Measurements from ENCODE around the gene ABCF1. TPM values are rescaled to one million over a fixed set of nuclear protein-coding genes. Genes with fewer than 3 reads are reported as not detected.

The ABCF1 gene
- total RNA-seq, 2 experiments from 2014 or later = 64.3 to 65.2 TPM

DNA sequence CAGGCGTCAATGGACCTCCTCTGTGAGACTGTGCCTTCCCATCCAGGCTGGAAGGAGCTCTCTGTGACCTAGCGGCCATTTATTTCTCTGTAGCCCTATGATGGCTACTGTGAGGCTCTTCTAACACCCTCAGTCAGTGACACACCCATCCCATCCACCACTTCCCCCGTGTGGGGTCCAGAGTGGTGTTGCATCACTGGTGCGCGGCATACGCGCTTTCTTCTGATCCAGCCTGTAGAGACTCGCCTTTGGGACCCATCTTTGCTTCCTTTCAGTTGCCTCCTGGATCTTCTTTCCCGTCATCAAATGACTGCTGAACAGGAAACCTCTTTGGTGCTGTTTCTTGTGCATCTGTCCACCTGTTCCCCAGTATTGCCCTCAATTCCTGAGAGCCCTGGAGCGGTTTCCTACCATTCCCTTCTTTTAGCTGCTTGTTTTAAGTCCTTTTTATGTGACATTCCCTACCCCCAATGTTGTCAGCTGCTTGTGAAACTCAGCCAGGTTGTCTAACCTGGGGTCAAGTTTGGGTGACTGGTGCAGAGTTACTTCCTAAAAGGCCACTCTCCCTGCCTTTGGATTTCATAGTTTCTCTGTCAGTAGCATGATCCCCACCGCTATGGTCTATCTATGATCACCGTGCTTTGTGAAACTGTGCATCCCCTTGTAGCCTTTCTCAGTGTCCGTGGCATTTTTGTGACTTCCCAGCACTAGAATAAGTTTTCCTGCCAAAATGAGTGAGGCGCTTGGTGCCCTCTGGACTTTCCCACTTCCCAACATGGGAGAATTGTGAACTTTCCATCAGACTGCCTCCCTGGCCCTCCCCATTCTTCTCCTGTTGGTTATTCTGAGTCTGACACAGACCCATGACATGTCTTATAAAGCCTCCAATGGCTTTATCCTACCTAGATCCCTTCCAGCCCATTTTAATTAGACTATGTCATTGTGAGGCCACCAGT, 8.5 kb upstream of the ABCF1 start:
- H3K27ac Mint-ChIP-seq = no peak overlapping the region
- peaks cover 27% of the 10 kb centered on the region for H3K4me1 Mint-ChIP-seq
- no peaks in the 10 kb centered on the region for H3K27me3 Mint-ChIP-seq
- no peaks in the 10 kb centered on the region for H3K9me3 Mint-ChIP-seq
- ChIA-PET POLR2A (interaction anchor here (1.1 kb wide), 1 partner anchor 8 kb away, joined by 3 read pairs; the partner anchor contains the start of gene ABCF1), CTCF (interaction anchor here (0.6 to 1.3 kb wide), 2 partner anchors 36 to 1633 kb away, joined by 3 read pairs; no protein-coding TSS in a partner anchor)
- H3K36me3 Mint-ChIP-seq (ENCODE audit: low read depth) = peaks cover 32% of the 10 kb centered on the region
- no peak overlapping the region for H3K4me3 Mint-ChIP-seq
- DNase-seq = no peak

DNA sequence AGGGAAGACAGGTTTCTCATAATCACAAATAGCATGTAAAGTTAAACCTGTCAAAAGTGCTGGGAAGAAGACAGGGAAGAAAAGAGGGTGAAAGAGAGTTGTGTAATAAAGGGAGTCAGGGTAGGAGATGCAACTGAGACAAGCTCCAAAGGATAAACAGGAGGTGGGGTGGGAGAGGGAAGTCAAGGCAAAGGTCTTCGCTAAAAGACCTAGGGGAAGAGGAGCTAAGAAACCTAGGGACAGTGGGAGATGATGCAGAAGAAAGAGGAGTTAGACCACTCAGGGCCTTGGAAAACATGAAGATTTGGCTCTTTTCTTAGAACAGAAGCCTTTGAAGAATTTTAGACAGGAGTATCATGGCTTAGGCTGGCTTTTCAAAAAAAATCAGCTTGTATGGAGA, 7.1 kb upstream of the ABCF1 start:
- DNase-seq = no peak
- no peak overlapping the region for H3K27ac Mint-ChIP-seq
- CTCF ChIA-PET = interaction anchor here (0.8 to 1.3 kb wide), 2 partner anchors 19 to 34 kb away, joined by 3 to 4 read pairs; no protein-coding TSS in a partner anchor
- H3K4me1 Mint-ChIP-seq = peaks cover 22% of the 10 kb centered on the region
- no peak overlapping the region for H3K4me3 Mint-ChIP-seq
- H3K27me3 Mint-ChIP-seq = no peaks in the 10 kb centered on the region
- H3K9me3 Mint-ChIP-seq = no peaks in the 10 kb centered on the region
- POLR2A ChIA-PET = interaction anchor here (1.1 to 1.3 kb wide), 2 partner anchors 43 to 55 kb away, joined by 3 read pairs; no protein-coding TSS in a partner anchor
- peaks cover 32% of the 10 kb centered on the region for H3K36me3 Mint-ChIP-seq (ENCODE audit: low read depth)

DNA sequence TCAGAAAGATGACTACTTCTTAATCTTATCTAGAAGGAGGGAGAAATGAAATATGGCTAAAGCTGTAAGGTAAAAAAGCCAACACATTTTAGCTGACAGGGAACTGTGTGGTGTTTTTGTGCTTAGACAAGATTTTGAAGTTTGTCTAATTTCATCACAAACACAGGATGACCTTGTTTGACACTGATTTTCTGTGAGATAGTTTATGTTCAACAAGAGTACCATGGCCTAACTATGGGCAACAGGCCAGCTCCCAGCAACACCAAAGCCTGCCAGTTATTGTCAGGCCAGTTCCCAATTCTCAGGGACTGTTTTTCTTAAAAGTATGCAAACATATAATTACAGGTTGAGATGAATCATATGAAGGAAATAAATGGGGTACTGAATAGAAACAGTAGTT, 5.5 kb upstream of the ABCF1 start:
- Mint-ChIP-seq H3K4me3 (no peak overlapping the region), H3K9me3 (no peaks in the 10 kb centered on the region), H3K27me3 (no peaks in the 10 kb centered on the region), H3K36me3 (ENCODE audit: low read depth) (peaks cover 23% of the 10 kb centered on the region), H3K4me1 (peaks cover 28% of the 10 kb centered on the region), H3K27ac (no peak overlapping the region)
- no peak for DNase-seq
- ChIA-PET POLR2A (interaction anchor here (0.5 to 2.5 kb wide), 5 partner anchors 9 to 52 kb away, joined by 3 to 17 read pairs (median 3); partner anchors contain the start of genes GNL1, MRPS18B, PPP1R10 and PRR3), CTCF (interaction anchor here (1.2 to 3.4 kb wide), 2 partner anchors 23 to 34 kb away, joined by 4 to 15 read pairs; no protein-coding TSS in a partner anchor)

DNA sequence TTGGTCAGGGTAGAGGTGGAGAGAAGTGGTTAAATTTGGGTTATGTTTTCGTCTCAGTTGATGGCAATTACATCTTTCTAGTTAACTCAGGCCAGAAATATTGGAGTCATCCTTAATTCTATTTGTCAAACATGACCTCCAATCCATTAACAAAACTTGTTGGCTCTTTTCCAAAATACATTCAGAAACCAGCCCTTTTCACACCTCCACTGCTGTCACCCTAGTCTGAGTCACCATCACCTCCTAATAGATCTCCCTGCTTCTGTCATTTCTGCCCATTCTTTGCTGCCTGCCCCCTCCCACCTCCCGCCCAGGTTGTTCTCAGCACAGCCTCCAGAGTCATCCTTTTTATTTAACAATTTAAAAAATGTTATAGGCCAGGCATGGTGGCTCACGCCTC, 3.0 kb upstream of the ABCF1 start:
- H3K27me3 Mint-ChIP-seq = no peaks in the 10 kb centered on the region
- H3K27ac Mint-ChIP-seq = no peak overlapping the region
- H3K4me1 Mint-ChIP-seq = peaks cover 50% of the 10 kb centered on the region
- peaks cover 16% of the 10 kb centered on the region for H3K36me3 Mint-ChIP-seq (ENCODE audit: low read depth)
- ChIA-PET CTCF (no interaction called here), POLR2A (no interaction called here)
- H3K4me3 Mint-ChIP-seq = no peak overlapping the region
- DNase-seq = no peak
- H3K9me3 Mint-ChIP-seq = no peaks in the 10 kb centered on the region

DNA sequence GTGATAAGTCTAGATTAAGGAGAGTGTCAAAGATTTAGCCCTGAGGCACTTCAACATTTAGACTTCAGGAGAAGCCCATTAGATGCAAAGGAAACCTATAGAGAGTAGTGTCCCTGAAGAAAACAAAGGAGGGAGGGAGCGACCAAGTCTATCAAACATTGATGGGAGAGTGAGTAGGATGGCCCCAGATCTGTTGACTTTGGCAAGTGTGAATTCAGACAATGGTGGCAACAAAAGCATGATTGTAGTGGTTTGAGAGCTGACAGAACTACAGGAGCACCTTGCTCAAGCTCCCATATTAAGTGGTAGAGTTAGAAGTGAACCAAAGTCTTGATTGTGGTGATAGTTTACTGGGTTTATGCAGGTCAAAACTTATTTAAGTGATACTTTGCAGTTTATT, 979 bp upstream of the ABCF1 start:
- ChIA-PET CTCF (interaction anchor here (0.9 to 2.3 kb wide), 11 partner anchors 13 to 161 kb away, joined by 3 to 15 read pairs (median 5); partner anchors contain the start of genes DHX16, GNL1 and PRR3), POLR2A (interaction anchor here (0.7 to 2.8 kb wide), 19 partner anchors 8 to 150 kb away, joined by 3 to 61 read pairs (median 6); partner anchors contain the start of genes GNL1, MDC1, MRPS18B and PRR3)
- DNase-seq = no peak
- Mint-ChIP-seq H3K27ac (no peak overlapping the region), H3K9me3 (no peaks in the 10 kb centered on the region), H3K4me3 (peak overlapping the region; percentile 97), H3K27me3 (no peaks in the 10 kb centered on the region), H3K4me1 (peaks cover 63% of the 10 kb centered on the region), H3K36me3 (ENCODE audit: low read depth) (peaks cover 18% of the 10 kb centered on the region)

DNA sequence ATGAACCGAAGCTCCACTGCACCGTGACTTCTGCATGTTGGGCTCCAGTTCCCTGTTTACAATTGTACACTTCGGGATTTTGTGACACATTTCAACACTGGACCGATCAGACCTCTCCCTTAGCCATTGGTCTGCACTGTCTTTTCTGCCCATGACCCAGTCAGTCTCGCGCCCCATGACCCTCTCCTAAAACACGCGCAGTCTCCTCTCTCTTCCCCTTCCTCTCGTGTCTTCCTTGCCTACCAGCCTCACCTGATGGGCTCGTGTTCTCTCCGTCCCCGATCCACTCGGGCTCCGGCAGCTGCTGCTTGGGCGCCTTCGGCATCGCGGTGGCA, 535 bp upstream of the ABCF1 start:
- Mint-ChIP-seq H3K27ac (peak overlapping the region; percentile 97), H3K4me3 (peak overlapping the region; percentile 97), H3K27me3 (no peaks in the 10 kb centered on the region), H3K9me3 (no peaks in the 10 kb centered on the region), H3K4me1 (peaks cover 63% of the 10 kb centered on the region), H3K36me3 (ENCODE audit: low read depth) (peaks cover 18% of the 10 kb centered on the region)
- CTCF ChIA-PET = interaction anchor here (0.9 to 2.3 kb wide), 12 partner anchors 13 to 160 kb away, joined by 3 to 15 read pairs (median 5); partner anchors contain the start of genes DHX16, GNL1 and PRR3
- POLR2A ChIA-PET = interaction anchor here (0.8 to 2.8 kb wide), 23 partner anchors 8 to 504 kb away, joined by 3 to 61 read pairs (median 5); partner anchors contain the start of genes GNL1, MDC1, MRPS18B and PPP1R11
- DNase-seq = no peak

DNA sequence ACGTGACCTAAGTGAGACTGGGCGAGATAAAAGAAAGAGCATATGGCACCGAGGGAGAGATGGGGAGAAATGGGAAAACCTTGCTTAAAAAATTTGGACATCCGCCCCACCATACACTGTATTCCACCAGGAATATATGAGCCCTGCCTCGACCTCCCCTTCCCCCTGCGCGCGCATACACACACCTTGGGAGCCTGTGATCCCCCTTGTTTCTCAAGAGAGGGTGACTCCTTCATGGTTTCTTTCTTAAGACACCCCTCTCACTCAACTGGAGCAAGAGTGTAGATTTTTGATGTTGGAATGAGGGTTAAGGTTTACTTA, 480 bp downstream of the ABCF1 start:
- Mint-ChIP-seq H3K27me3 (no peaks in the 10 kb centered on the region), H3K27ac (peak overlapping the region; percentile 97), H3K36me3 (ENCODE audit: low read depth) (peaks cover 23% of the 10 kb centered on the region), H3K4me1 (peaks cover 66% of the 10 kb centered on the region), H3K9me3 (no peaks in the 10 kb centered on the region), H3K4me3 (peak overlapping the region; percentile 97)
- CTCF ChIA-PET = interaction anchor here (0.7 to 2.3 kb wide), 10 partner anchors 14 to 159 kb away, joined by 3 to 15 read pairs (median 5); partner anchors contain the start of genes DHX16, GNL1 and PRR3
- POLR2A ChIA-PET = interaction anchor here (0.9 to 2.8 kb wide), 15 partner anchors 15 to 505 kb away, joined by 3 to 61 read pairs (median 10); partner anchors contain the start of genes GNL1, MRPS18B, PPP1R11 and PRR3
- no peak for DNase-seq

DNA sequence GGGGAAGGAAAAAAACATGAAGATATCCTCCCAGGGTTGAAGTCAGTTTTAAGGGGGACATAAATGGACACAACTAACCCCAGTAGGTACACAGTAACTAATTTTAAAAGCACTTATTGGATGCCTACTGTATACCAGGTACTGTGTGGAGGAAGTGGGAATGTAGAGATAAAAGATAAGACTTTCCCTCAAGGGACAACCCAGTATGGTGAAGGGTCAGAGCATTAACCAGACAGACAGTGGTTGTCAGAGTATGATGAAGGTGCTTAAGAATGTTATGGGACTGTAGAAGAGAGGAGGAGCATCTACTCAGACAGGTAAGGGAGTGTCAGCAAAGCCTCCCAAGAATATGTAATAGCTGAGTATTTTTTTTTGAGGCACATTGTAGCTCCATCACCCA, 906 bp downstream of the ABCF1 start:
- ChIA-PET CTCF (interaction anchor here (0.6 kb wide), 1 partner anchor 27 kb away, joined by 3 read pairs; no protein-coding TSS in a partner anchor), POLR2A (interaction anchor here (0.7 kb wide), 1 partner anchor 15 kb away, joined by 3 read pairs; the partner anchor contains the start of gene PRR3)
- peaks cover 67% of the 10 kb centered on the region for H3K4me1 Mint-ChIP-seq
- peak overlapping the region; percentile 97 for H3K4me3 Mint-ChIP-seq
- no peaks in the 10 kb centered on the region for H3K9me3 Mint-ChIP-seq
- H3K27me3 Mint-ChIP-seq = no peaks in the 10 kb centered on the region
- H3K27ac Mint-ChIP-seq = peak overlapping the region; percentile 97
- no peak for DNase-seq
- H3K36me3 Mint-ChIP-seq (ENCODE audit: low read depth) = peaks cover 27% of the 10 kb centered on the region

DNA sequence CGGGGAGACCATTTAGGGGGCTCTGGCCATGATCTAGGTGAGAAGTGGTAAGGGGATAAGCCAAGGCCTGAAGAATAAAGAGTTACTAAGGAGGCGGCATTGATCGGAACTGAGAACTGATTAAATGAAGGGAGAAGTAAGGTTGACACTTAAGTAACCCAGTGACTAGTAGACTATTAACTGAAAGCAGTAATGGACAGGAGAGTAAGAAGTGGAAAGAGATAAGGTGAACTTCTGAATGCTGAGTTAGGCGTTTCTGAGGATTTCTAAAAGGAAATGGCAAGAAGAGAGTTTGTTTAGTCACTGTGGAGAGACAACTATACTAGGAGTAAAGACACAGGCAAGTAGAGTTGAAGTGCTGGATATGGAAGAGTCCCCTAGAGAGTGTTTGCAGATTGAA, 1.9 kb downstream of the ABCF1 start:
- ChIA-PET CTCF (interaction anchor here (2.1 kb wide), 1 partner anchor 91 kb away, joined by 5 read pairs; no protein-coding TSS in a partner anchor), POLR2A (interaction anchor here (1.5 kb wide), 1 partner anchor 16 kb away, joined by 5 read pairs; the partner anchor contains the start of genes GNL1 and PRR3)
- Mint-ChIP-seq H3K9me3 (no peaks in the 10 kb centered on the region), H3K27ac (peak overlapping the region; percentile 27), H3K4me1 (peaks cover 64% of the 10 kb centered on the region), H3K36me3 (ENCODE audit: low read depth) (peaks cover 37% of the 10 kb centered on the region), H3K27me3 (no peaks in the 10 kb centered on the region), H3K4me3 (peak overlapping the region; percentile 97)
- no peak for DNase-seq

DNA sequence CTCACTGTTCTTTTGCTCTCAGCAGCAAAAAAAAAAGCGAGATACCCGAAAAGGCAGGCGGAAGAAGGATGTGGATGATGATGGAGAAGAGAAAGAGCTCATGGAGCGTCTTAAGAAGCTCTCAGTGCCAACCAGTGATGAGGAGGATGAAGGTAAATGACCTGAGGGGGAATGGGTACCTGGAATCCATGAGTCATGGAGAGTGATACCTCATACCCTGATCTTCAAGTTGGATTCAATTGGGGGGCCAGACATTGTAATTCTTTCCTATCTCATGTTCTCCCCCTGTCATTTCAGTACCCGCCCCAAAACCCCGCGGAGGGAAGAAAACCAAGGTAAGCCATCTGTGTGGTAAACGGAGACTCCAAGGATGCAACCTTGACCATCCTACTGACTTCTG, 6.8 kb downstream of the ABCF1 start:
- H3K36me3 Mint-ChIP-seq (ENCODE audit: low read depth) = peaks cover 69% of the 10 kb centered on the region
- no peak overlapping the region for H3K4me3 Mint-ChIP-seq
- H3K4me1 Mint-ChIP-seq = peaks cover 26% of the 10 kb centered on the region
- CTCF ChIA-PET = interaction anchor here (0.8 to 1.9 kb wide), 2 partner anchors 19 to 96 kb away, joined by 3 to 8 read pairs; no protein-coding TSS in a partner anchor
- no peak for DNase-seq
- no peaks in the 10 kb centered on the region for H3K27me3 Mint-ChIP-seq
- H3K9me3 Mint-ChIP-seq = no peaks in the 10 kb centered on the region
- no peak overlapping the region for H3K27ac Mint-ChIP-seq
- POLR2A ChIA-PET = interaction anchor here (0.6 to 1.8 kb wide), 4 partner anchors 21 to 39 kb away, joined by 3 to 7 read pairs (median 4); partner anchors contain the start of genes GNL1, MRPS18B and PPP1R10

DNA sequence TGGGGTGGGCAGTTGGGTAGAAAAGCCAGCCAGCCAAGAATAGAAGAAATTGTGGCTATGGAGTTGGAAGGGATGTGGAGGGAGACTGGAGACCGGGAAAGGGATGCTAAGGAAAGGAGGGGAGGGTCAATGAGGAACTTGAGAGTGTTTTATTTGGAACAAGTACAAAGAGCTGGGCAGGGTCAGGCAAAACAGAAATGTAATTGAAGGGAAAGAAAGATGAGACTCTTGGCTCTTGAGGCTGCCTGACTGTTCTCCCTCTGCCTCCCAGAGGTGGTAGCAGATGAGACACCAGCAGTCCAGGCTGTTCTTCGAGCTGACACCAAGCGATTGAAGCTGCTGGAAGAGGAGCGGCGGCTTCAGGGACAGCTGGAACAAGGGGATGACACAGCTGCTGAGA, 12.7 kb downstream of the ABCF1 start:
- Mint-ChIP-seq H3K27ac (no peak overlapping the region), H3K4me1 (no peaks in the 10 kb centered on the region)

DNA sequence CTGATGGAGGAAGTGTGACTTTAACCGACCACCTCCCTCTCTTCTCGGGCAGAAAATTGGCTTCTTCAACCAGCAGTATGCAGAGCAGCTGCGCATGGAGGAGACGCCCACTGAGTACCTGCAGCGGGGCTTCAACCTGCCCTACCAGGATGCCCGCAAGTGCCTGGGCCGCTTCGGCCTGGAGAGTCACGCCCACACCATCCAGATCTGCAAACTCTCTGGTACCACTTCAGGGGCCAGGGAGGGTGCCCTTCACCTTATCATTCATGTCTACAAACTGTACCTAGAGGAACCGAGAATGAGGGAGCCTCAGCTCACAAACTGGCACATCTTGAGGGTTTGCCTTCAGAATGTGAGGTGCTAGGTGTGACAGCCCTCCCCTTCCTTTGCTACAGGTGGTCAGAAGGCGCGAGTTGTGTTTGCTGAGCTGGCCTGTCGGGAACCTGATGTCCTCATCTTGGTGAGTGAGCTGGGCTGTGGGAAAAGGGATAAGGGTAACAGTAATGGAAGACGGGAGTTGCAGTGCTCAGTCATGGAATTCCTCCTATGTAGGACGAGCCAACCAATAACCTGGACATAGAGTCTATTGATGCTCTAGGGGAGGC, 18.6 kb downstream of the ABCF1 start:
- peaks cover 3% of the 10 kb centered on the region for H3K4me1 Mint-ChIP-seq
- no peaks in the 10 kb centered on the region for H3K9me3 Mint-ChIP-seq
- POLR2A ChIA-PET = interaction anchor here (0.7 to 2.1 kb wide), 6 partner anchors 11 to 131 kb away, joined by 3 to 6 read pairs (median 3); no protein-coding TSS in a partner anchor
- no peak overlapping the region for H3K4me3 Mint-ChIP-seq
- no peaks in the 10 kb centered on the region for H3K27me3 Mint-ChIP-seq
- H3K27ac Mint-ChIP-seq = no peak overlapping the region
- CTCF ChIA-PET = interaction anchor here (0.7 to 1.6 kb wide), 8 partner anchors 8 to 141 kb away, joined by 3 to 11 read pairs (median 4); no protein-coding TSS in a partner anchor
- peaks cover 73% of the 10 kb centered on the region for H3K36me3 Mint-ChIP-seq (ENCODE audit: low read depth)
- no peak for DNase-seq

More for the DNA sequence above, 12.7 kb downstream of the ABCF1 start:
- no peaks in the 10 kb centered on the region for H3K27me3 Mint-ChIP-seq
- ChIA-PET POLR2A (interaction anchor here (1.0 to 1.7 kb wide), 2 partner anchors 11 to 31 kb away, joined by 4 to 5 read pairs; no protein-coding TSS in a partner anchor), CTCF (interaction anchor here (1.0 to 2.8 kb wide), 3 partner anchors 13 to 100 kb away, joined by 4 to 10 read pairs (median 7); no protein-coding TSS in a partner anchor)
- H3K4me3 Mint-ChIP-seq = no peak overlapping the region
- H3K9me3 Mint-ChIP-seq = no peaks in the 10 kb centered on the region
- DNase-seq = no peak
- peaks cover 79% of the 10 kb centered on the region for H3K36me3 Mint-ChIP-seq (ENCODE audit: low read depth)

All from activated CD4-positive, alpha-beta memory T cell treated with anti-CD3 and anti-CD28 coated beads, Interleukin-2, amount 10 ng/mL, durations not matched to agents 7 days and 5 days (primary cell).